HFF-Myc (cell line): ENCODE results near the gene CSNK1G1.

Experiments
- DNase-seq: peaks from one replicate; pipeline ENCODE4 v3.0.0-alpha.2; 2011; ENCODE audit warnings: low read depth; ENCODE audit errors: extremely low read depth
- H3K4me3 ChIP-seq: replicated peaks from 2 replicates; pipeline ENCODE4 v1.5.1; 2011; ENCODE audit warnings: low read depth, mild to moderate bottlenecking, control low read depth, low read length
- CTCF ChIP-seq: IDR thresholded peaks from 2 replicates; pipeline ENCODE4 v1.5.1; 2012; ENCODE audit warnings: mild to moderate bottlenecking, low read depth, low read length, control low read depth; ENCODE audit errors: missing control alignments

The CSNK1G1 gene

DNA sequence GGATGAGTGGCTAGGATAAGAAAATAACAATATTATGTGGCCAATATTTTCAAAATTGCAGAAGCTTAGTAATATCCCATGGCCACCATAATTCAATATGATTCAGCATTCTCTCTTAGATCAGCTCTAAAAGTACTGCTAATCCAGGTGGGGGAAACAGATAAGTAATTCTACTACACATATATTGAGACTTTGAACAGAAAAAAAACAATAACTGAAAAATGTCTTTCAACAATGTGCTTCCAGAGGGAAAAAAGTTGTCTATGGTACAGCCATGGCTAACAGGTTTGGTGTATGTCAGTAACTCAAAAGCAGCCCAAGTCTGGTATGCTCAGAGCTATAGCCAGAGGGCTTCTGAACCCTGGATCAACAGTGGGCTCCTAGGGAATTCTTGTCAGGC lies 150.8 kb downstream of the CSNK1G1 start:
- no peak overlapping the region for H3K4me3 ChIP-seq
- no peak for DNase-seq
- TF ChIP-seq CTCF = no peak

DNA sequence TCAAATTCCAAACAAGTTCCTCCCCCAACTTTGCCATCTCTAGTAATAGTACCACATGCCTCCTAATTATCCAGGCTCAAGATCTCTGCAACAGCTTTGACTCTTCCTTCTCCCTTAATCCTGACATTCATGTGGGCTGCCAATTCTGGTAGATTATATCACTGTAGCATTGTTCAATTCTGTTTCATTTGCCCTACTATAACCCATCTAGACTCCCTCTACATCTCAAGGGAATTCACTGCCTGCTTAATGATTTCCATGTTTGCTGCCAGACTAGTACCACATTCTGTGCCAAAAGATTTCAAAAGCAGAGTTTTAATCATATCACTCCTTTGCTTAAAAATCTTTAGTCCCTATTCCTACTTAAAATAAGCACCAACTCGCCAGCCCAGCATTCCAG lies 158.5 kb downstream of the CSNK1G1 start:
- no peak for TF ChIP-seq CTCF
- no peak for DNase-seq
- H3K4me3 ChIP-seq = no peak overlapping the region

GRCh38 chr15:64193971-64194370 lies 162.0 kb downstream of the CSNK1G1 start:
- DNase-seq = no peak

GRCh38 chr15:64191971-64192830 lies 163.8 kb downstream of the CSNK1G1 start:
- no peak for TF ChIP-seq CTCF
- no peak for DNase-seq
- H3K4me3 ChIP-seq = no peak overlapping the region

More at GRCh38 chr15:64193971-64194370, 162.0 kb downstream of the CSNK1G1 start:
- H3K4me3 ChIP-seq = no peak overlapping the region
- TF ChIP-seq CTCF = no peak

- H3K4me3 ChIP-seq = no peak overlapping the region
- DNase-seq = no peak
- no peak for TF ChIP-seq CTCF
Observed at GRCh38 chr15:64187396-64188191, 168.4 kb downstream of the CSNK1G1 start.

- H3K4me3 ChIP-seq = no peak overlapping the region
- TF ChIP-seq CTCF = no peak
- no peak for DNase-seq
Observed at GRCh38 chr15:64185146-64185911, 170.6 kb downstream of the CSNK1G1 start.
